ENCODE data around the gene UROC1.
"Not testable (repeated sequence)": the region's sequence is repeated elsewhere in the genome, so short reads cannot be mapped to it uniquely, and the experiment has no call there.

GRCh38 chr3:126534716-126535115 lies 17.1 kb upstream of the UROC1 start:
- TF ChIP-seq POLR2A, CTCF, EP300 (IDR thresholded peaks at IDR 0.05): not testable (repeated sequence)

All from upper lobe of left lung (tissue), 4 donors.